IMR-90 (cell line): ENCODE results near the gene PAK4. TPM values are rescaled to one million over a fixed set of nuclear protein-coding genes. Genes with fewer than 3 reads are reported as not detected.
"Not testable (repeated sequence)": the region's sequence is repeated elsewhere in the genome, so short reads cannot be mapped to it uniquely, and the experiment has no call there.

Experiments used
- ATAC-seq: fragments of 200-7000 bp; cut with Tn5 transposase; 2 replicates; pipeline ENCODE4 v1.9.1; 2020; ENCODE audit warnings: low read depth, mild to moderate bottlenecking, moderate library complexity
- BruUV-seq: library from RNA; stranded (reverse); fragments of 400-500 nt; replicated peaks from 2 replicates; lab custom pipeline; 2021; lab: Mats Ljungman, UMichigan
- CTCF ChIA-PET: fragments of 300-600 bp; formaldehyde crosslinking; extraction: SDS; loops from one replicate; lab custom pipeline; 2021; ENCODE audit warnings: antibody characterized with exemption; lab: Yijun Ruan, JAX
- POLR2A ChIA-PET: fragments of 300-600 bp; sonication (Branson Sonifier 250); formaldehyde crosslinking; loops from one replicate; lab custom pipeline; 2022; ENCODE audit warnings: antibody characterized with exemption; ENCODE audit not compliant: unreplicated experiment; lab: Charles Lee
- DNase-seq: peaks from one replicate; pipeline ENCODE4 v3.0.0; 2013
- H2AFZ ChIP-seq: replicated peaks from 2 replicates; pipeline ENCODE3; 2013; ENCODE audit warnings: low read length, mild to moderate bottlenecking; ENCODE audit not compliant: poor library complexity
- H2AK5ac ChIP-seq: 2 replicates; pipeline ENCODE4 v1.6.1; 2013; ENCODE audit warnings: low read depth, low read length, inconsistent platforms
- H2AK9ac ChIP-seq: replicated peaks from 2 replicates; pipeline ENCODE3; 2013; ENCODE audit warnings: mild to moderate bottlenecking, low read depth, low read length, moderate library complexity; ENCODE audit not compliant: poor library complexity
- H2BK120ac ChIP-seq: 2 replicates; pipeline ENCODE4 v1.6.1; 2013; ENCODE audit warnings: low read depth, low read length, inconsistent platforms
- H2BK15ac ChIP-seq: 3 replicates; pipeline ENCODE4 v1.6.1; 2013; ENCODE audit warnings: low read depth, low read length, inconsistent platforms
- H2BK20ac ChIP-seq: 2 replicates; pipeline ENCODE4 v1.6.1; 2013; ENCODE audit warnings: low read depth, mild to moderate bottlenecking, inconsistent platforms, low read length, moderate library complexity
- H2BK5ac ChIP-seq: 2 replicates; pipeline ENCODE4 v1.6.1; 2013; ENCODE audit warnings: mild to moderate bottlenecking, low read depth, low read length, inconsistent platforms; ENCODE audit not compliant: poor library complexity, severe bottlenecking
- H3K14ac ChIP-seq: replicated peaks from 2 replicates; pipeline ENCODE4 v1.6.1; 2013; ENCODE audit warnings: low read depth, low read length, inconsistent platforms
- H3K18ac ChIP-seq: 2 replicates; pipeline ENCODE4 v1.6.1; 2013; ENCODE audit warnings: low read depth, low read length, control low read depth
- H3K23ac ChIP-seq: 2 replicates; pipeline ENCODE4 v1.6.1; 2013; ENCODE audit warnings: low read depth, low read length, inconsistent platforms
- H3K27ac ChIP-seq: 2 replicates; pipeline ENCODE4 v1.5.1; 2013; ENCODE audit warnings: mild to moderate bottlenecking, control low read depth, low read length; ENCODE audit not compliant: insufficient read depth
- H3K27me3 ChIP-seq: 2 replicates; pipeline ENCODE4 v1.6.1; 2013; ENCODE audit warnings: low read length; ENCODE audit not compliant: control insufficient read depth, insufficient read depth
- H3K36me3 ChIP-seq: 2 replicates; pipeline ENCODE4 v1.6.1; 2013; ENCODE audit warnings: low read length, mixed read lengths; ENCODE audit not compliant: control insufficient read depth, insufficient read depth
- H3K4ac ChIP-seq: 2 replicates; pipeline ENCODE4 v1.6.1; 2013; ENCODE audit warnings: low read depth, low read length, inconsistent platforms
- H3K4me1 ChIP-seq: 2 replicates; pipeline ENCODE4 v1.6.1; 2013; ENCODE audit warnings: low read length, mixed read lengths; ENCODE audit not compliant: control insufficient read depth, insufficient read depth
- H3K4me2 ChIP-seq: 2 replicates; pipeline ENCODE4 v1.6.1; 2013; ENCODE audit warnings: low read depth, mild to moderate bottlenecking, control low read depth, low read length, moderate library complexity
- H3K4me3 ChIP-seq: 2 replicates; pipeline ENCODE4 v1.5.1; 2013; ENCODE audit warnings: low read depth, mild to moderate bottlenecking, control low read depth, low read length, moderate library complexity; ENCODE audit not compliant: insufficient read depth
- H3K56ac ChIP-seq: 2 replicates; pipeline ENCODE4 v1.6.1; 2013; ENCODE audit warnings: low read length, inconsistent platforms; ENCODE audit not compliant: insufficient read depth; ENCODE audit errors: extremely low read depth
- H3K79me1 ChIP-seq, 2 experiments: 2 replicates each; pipeline ENCODE4 v1.6.1; 2013; ENCODE audit warnings: low read length in 2 of 2, inconsistent platforms in 1 of 2, low read depth in 1 of 2
- H3K9ac ChIP-seq: 2 replicates; pipeline ENCODE4 v1.6.1; 2013; ENCODE audit warnings: low read depth, low read length, control low read depth
- H3K9me1 ChIP-seq: 2 replicates; pipeline ENCODE4 v1.6.1; 2013; ENCODE audit warnings: low read length, inconsistent platforms; ENCODE audit not compliant: insufficient read depth
- H3K9me3 ChIP-seq: 2 replicates; pipeline ENCODE4 v1.6.1; 2013; ENCODE audit warnings: low read length; ENCODE audit not compliant: control insufficient read depth, insufficient read depth
- H4K20me1 ChIP-seq: 2 replicates; pipeline ENCODE4 v1.6.1; 2013; ENCODE audit warnings: low read length, inconsistent platforms; ENCODE audit not compliant: insufficient read depth
- H4K5ac ChIP-seq: 2 replicates; pipeline ENCODE4 v1.6.1; 2013; ENCODE audit warnings: mild to moderate bottlenecking, low read depth, low read length, control low read depth
- H4K8ac ChIP-seq, 2 experiments: 2 replicates each; pipeline ENCODE4 v1.6.1; 2013; ENCODE audit warnings: low read depth in 2 of 2, low read length in 2 of 2, control low read depth in 1 of 2, inconsistent platforms in 1 of 2
- H4K91ac ChIP-seq: 2 replicates; pipeline ENCODE4 v1.6.1; 2013; ENCODE audit warnings: low read depth, low read length, inconsistent platforms; ENCODE audit not compliant: insufficient read depth
- ELK1 ChIP-seq: fragments of 150-350 bp; IDR thresholded peaks from 2 replicates; pipeline ENCODE4 v1.6.1; 2016; ENCODE audit warnings: low read depth, mild to moderate bottlenecking, low read length, moderate library complexity, borderline replicate concordance
- MAFK ChIP-seq: IDR thresholded peaks from 2 replicates; pipeline ENCODE4 v1.6.1; 2012; ENCODE audit warnings: low read depth, low read length, improper control_type of control experiment
- NFE2L2 ChIP-seq: fragments of 150-350 bp; IDR thresholded peaks from 2 replicates; pipeline ENCODE4 v1.6.1; 2016; ENCODE audit warnings: low read depth, mild to moderate bottlenecking, low read length
- RFX5 ChIP-seq: IDR thresholded peaks from 2 replicates; pipeline ENCODE4 v1.8.0; 2012; ENCODE audit warnings: low read depth, mild to moderate bottlenecking, low read length, moderate library complexity
- WGBS, 2 experiments: methylation state at CpG; one replicate each; pipeline versions ENCODE4 v1.1.5 to v1.1.7; 2013; ENCODE audit warnings: missing lambda C conversion rate in 2 of 2; ENCODE audit not compliant: insufficient read length in 1 of 2; ENCODE audit errors: extremely low coverage in 2 of 2; 5-methylcytosine and 5-hydroxymethylcytosine counted together
- dilution Hi-C: fragments of 300-500 bp; cut with HindIII; formaldehyde crosslinking; loops from one replicate; pipeline ENCODE4 v1.14.3; 2018; ENCODE audit warnings: low sequenced_read_pairs; ENCODE audit not compliant: unreplicated experiment
- in situ Hi-C: fragments of 300-500 bp; cut with MboI; formaldehyde crosslinking; loops from 3 replicates; pipeline ENCODE4 v1.14.3; 2019; ENCODE audit warnings: low sequenced_read_pairs, inconsistent platforms, mixed read lengths
- intact Hi-C: fragments of 100-400 bp; cut with micrococcal nuclease; formaldehyde crosslinking; loops from 2 replicates; pipeline ENCODE4 v1.10.0; 2022
- polyA plus RNA-seq, 3 experiments: library from polyadenylated mRNA; depleted of rRNA; stranded (reverse); fragments of >200 nt; gene quantifications; 2 replicates each; pipeline ENCODE4 v1.2.3, GENCODE V29; 2012; ENCODE audit warnings: low replicate concordance in 1 of 3
- total RNA-seq: library from RNA; depleted of rRNA; stranded (reverse); fragments of >200 nt; gene quantifications from 2 replicates; pipeline ENCODE4 v1.2.3, GENCODE V29; 2012

Gene PAK4
- total and polyA plus RNA-seq, 2 of the 4 experiments (the other 2 are of a cell fraction): 2.0 to 27.2 TPM

GRCh38 chr19:39115105-39115847 is 10.3 kb upstream of the PAK4 start:
- Histone ChIP-seq H2BK5ac (no peak overlapping the region), H4K5ac (no peak overlapping the region), H3K56ac (no peak overlapping the region), H3K4me2 (no peak overlapping the region), H3K36me3 (no peaks in the 10 kb centered on the region), H3K4ac (no peak overlapping the region), H2BK120ac (no peak overlapping the region), H3K9me1 (no peaks in the 10 kb centered on the region), H4K20me1 (no peaks in the 10 kb centered on the region), H2AK9ac (no peak overlapping the region), H2BK15ac (no peak overlapping the region), H2AK5ac (no peak overlapping the region), H4K8ac (no peak overlapping the region), H3K4me3 (no peak overlapping the region), H2BK20ac (no peak overlapping the region), H3K14ac (no peak overlapping the region), H3K27ac (no peak overlapping the region), H3K9ac (no peak overlapping the region), H3K4me1 (no peaks in the 10 kb centered on the region), H4K91ac (no peak overlapping the region), H3K18ac (no peak overlapping the region), H2AFZ (no peak overlapping the region), H3K23ac (no peak overlapping the region), H3K9me3 (no peaks in the 10 kb centered on the region), H3K79me1 (no peaks in the 10 kb centered on the region), H3K27me3 (peaks cover 23% of the 10 kb centered on the region)
- ATAC-seq (no peak), DNase-seq (no peak)
- WGBS, 2 experiments: 60% methylated on average over 6 of the region's 11 CpGs; no CpG with 5 or more reads in 1 of the 2 experiments
- CTCF ChIA-PET: interaction anchor here (0.6 kb wide), 2 partner anchors 185 to 213 kb away, joined by 3 to 4 read pairs; partner anchors contain the start of genes MRPS12 and SARS2
- POLR2A ChIA-PET: no interaction called here
- no peak for TF ChIP-seq RFX5
- TF ChIP-seq ELK1: no peak
- no peak for TF ChIP-seq NFE2L2
- TF ChIP-seq MAFK: no peak
- BruUV-seq: no TSS peak
- in situ Hi-C loops (no loop called here), dilution Hi-C loops (no loop called here), intact Hi-C loops (no loop called here)

DNA sequence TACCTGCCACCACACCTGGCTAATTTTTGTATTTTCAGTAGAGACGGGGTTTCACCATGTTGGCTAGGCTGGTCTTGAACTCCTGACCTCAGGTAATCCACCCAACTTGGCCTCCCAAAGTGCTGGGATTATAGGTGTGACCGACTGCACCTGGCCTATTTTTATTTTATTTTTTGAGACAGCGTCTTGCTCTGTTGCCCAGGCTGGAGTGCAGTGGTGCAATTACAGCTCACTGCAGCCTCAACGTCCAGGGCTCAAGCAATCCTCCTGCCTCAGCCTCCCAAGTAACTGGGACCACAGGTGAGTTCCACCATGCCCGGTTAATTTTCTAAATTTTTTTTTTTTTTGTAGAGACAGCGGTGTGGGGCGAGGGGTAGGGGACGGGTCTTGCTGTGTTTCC is 8.6 kb upstream of the PAK4 start:
- H4K5ac ChIP-seq, H2AK5ac ChIP-seq, H2AFZ ChIP-seq, CTCF ChIA-PET, H2BK5ac ChIP-seq, intact Hi-C loops, H3K9me3 ChIP-seq, H3K4ac ChIP-seq, H2BK15ac ChIP-seq, H3K4me3 ChIP-seq, H3K56ac ChIP-seq, H3K18ac ChIP-seq, H2BK20ac ChIP-seq, H2AK9ac ChIP-seq, in situ Hi-C loops, POLR2A ChIA-PET, H3K27ac ChIP-seq, H3K23ac ChIP-seq, H4K8ac ChIP-seq, H3K9ac ChIP-seq, H3K9me1 ChIP-seq, dilution Hi-C loops, DNase-seq, H3K4me2 ChIP-seq, H3K14ac ChIP-seq, BruUV-seq, H2BK120ac ChIP-seq, H4K20me1 ChIP-seq, H3K79me1 ChIP-seq, H3K36me3 ChIP-seq, ATAC-seq, H3K4me1 ChIP-seq, H4K91ac ChIP-seq: not testable (repeated sequence)
- peaks cover 24% of the 10 kb centered on the region for H3K27me3 ChIP-seq
- WGBS, 2 experiments: 63% methylated on average over 3 of the region's 8 CpGs; no CpG with 5 or more reads in 1 of the 2 experiments
